ACC112 (cell line): ENCODE results near the gene COX5A.
"Not testable (repeated sequence)": the region's sequence is repeated elsewhere in the genome, so short reads cannot be mapped to it uniquely, and the experiment has no call there.

Source experiments
- H2AFZ ChIP-seq: fragments of 200-600 bp; sonication (generic); one replicate; pipeline ENCODE4 v1.6.0; 2017; ENCODE audit warnings: antibody characterized with exemption, low read length; ENCODE audit not compliant: unreplicated experiment
- H3K27ac ChIP-seq: fragments of 200-600 bp; sonication (generic); 2 replicates; pipeline ENCODE4 v1.5.1; 2014; ENCODE audit warnings: low read depth, mild to moderate bottlenecking, antibody characterized with exemption, low read length, moderate library complexity
- H3K27me3 ChIP-seq: fragments of 200-600 bp; sonication (generic); 2 replicates; pipeline ENCODE4 v1.6.1; 2014; ENCODE audit warnings: mild to moderate bottlenecking, antibody characterized with exemption, low read length, moderate library complexity, mixed read lengths; ENCODE audit not compliant: insufficient read depth
- H3K36me3 ChIP-seq: fragments of 200-600 bp; sonication (generic); 2 replicates; pipeline ENCODE4 v1.6.1; 2016; ENCODE audit warnings: mild to moderate bottlenecking, antibody characterized with exemption, low read length, moderate library complexity, mixed read lengths; ENCODE audit not compliant: insufficient read depth
- H3K4me1 ChIP-seq: fragments of 200-600 bp; sonication (generic); one replicate; pipeline ENCODE4 v1.6.1; 2016; ENCODE audit warnings: low read length, mixed read lengths; ENCODE audit not compliant: insufficient read depth, unreplicated experiment, control insufficient read depth
- H3K4me3 ChIP-seq: fragments of 200-600 bp; sonication (generic); 2 replicates; pipeline ENCODE4 v1.5.1; 2014; ENCODE audit warnings: mild to moderate bottlenecking, low read depth, low read length
- H3K79me2 ChIP-seq: fragments of 200-600 bp; sonication (generic); one replicate; pipeline ENCODE4 v1.6.0; 2016; ENCODE audit warnings: low read length; ENCODE audit not compliant: control insufficient read depth, unreplicated experiment, insufficient read depth

The COX5A gene

GRCh38 chr15:74920456-74920855 lies 17.4 kb downstream of the COX5A start:
- Histone ChIP-seq H3K4me1 (no peaks in the 10 kb centered on the region), H3K79me2 (no peaks in the 10 kb centered on the region), H3K27me3 (no peaks in the 10 kb centered on the region), H3K4me3 (no peak overlapping the region), H2AFZ (no peak overlapping the region), H3K36me3 (peaks cover 21% of the 10 kb centered on the region), H3K27ac (no peak overlapping the region)

DNA sequence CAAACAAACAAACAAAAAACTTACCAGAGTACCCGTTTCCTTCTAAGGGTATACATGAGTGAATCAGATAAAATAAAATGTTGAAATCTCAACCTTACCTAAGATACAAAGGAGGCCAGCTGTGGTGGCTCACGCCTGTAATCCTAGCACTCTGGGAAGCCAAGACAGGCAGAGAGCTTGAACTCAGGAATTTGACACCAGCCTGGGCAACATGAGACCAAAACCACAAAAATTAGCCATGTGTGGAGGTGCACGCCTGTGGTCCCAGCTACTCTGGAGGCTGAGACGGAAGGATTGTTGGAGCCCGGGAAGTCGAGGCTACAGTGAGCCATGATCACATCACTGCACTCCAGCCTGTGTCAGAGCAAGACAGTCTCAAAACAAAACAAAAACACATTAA lies 20.2 kb downstream of the COX5A start:
- H2AFZ ChIP-seq: no peak overlapping the region
- no peaks in the 10 kb centered on the region for H3K27me3 ChIP-seq
- H3K4me3 ChIP-seq: no peak overlapping the region
- H3K4me1 ChIP-seq: no peaks in the 10 kb centered on the region
- no peaks in the 10 kb centered on the region for H3K79me2 ChIP-seq
- no peak overlapping the region for H3K27ac ChIP-seq
- H3K36me3 ChIP-seq: peaks cover 15% of the 10 kb centered on the region

- H3K36me3 ChIP-seq, H3K27ac ChIP-seq, H3K79me2 ChIP-seq, H3K4me1 ChIP-seq, H3K27me3 ChIP-seq, H3K4me3 ChIP-seq, H2AFZ ChIP-seq: not testable (repeated sequence)
Observed at GRCh38 chr15:74913799-74914198, 24.1 kb downstream of the COX5A start.

GRCh38 chr15:74913041-74913440 lies 24.8 kb downstream of the COX5A start:
- Histone ChIP-seq H3K27me3 (no peaks in the 10 kb centered on the region), H3K4me1 (no peaks in the 10 kb centered on the region), H2AFZ (no peak overlapping the region), H3K4me3 (no peak overlapping the region), H3K36me3 (peaks cover 5% of the 10 kb centered on the region; the same call in 1 of the 2 replicates), H3K79me2 (no peaks in the 10 kb centered on the region), H3K27ac (no peak overlapping the region)

DNA sequence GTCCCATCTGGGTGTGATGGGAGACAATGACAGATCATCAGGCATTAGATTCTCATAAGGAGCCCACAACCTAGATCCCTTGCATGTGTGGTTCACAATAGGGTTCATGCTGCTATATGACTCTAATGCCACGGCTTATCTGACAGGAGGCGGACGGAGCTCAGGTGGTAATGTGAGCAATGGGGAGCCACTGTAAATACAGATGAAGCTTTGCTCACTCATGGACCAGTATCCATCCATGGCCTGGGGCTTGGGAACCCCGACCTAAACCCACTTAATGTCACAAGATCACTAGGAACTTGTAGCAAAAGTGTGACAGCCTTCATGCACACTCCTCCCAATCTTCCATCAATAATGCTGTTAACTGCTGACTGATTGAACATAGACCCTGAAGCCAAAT lies 29.2 kb downstream of the COX5A start:
- no peak overlapping the region for H3K4me3 ChIP-seq
- H2AFZ ChIP-seq: no peak overlapping the region
- peaks cover 14% of the 10 kb centered on the region; the same call in 1 of the 2 replicates for H3K36me3 ChIP-seq
- peaks cover 21% of the 10 kb centered on the region for H3K79me2 ChIP-seq
- no peaks in the 10 kb centered on the region for H3K27me3 ChIP-seq
- H3K27ac ChIP-seq: no peak overlapping the region
- H3K4me1 ChIP-seq: peaks cover 15% of the 10 kb centered on the region

GRCh38 chr15:74907163-74907870 lies 30.6 kb downstream of the COX5A start:
- Histone ChIP-seq H3K27me3 (no peaks in the 10 kb centered on the region), H3K4me3 (peak overlapping the region; percentile 77), H3K79me2 (peaks cover 25% of the 10 kb centered on the region), H3K27ac (peak overlapping the region; percentile 7; the same call in 1 of the 2 replicates), H3K4me1 (peaks cover 15% of the 10 kb centered on the region), H2AFZ (peak overlapping the region; percentile 74), H3K36me3 (peaks cover 16% of the 10 kb centered on the region; the same call in 1 of the 2 replicates)

GRCh38 chr15:74906450-74907162 lies 31.3 kb downstream of the COX5A start, which contains the start of gene FAM219B:
FAM219B (minus strand) TSS chr15:74906851; CDS start chr15:74906800, 51 bp downstream.
- no peaks in the 10 kb centered on the region for H3K27me3 ChIP-seq
- peaks cover 15% of the 10 kb centered on the region; the same call in 1 of the 2 replicates for H3K36me3 ChIP-seq
- H3K4me3 ChIP-seq: peak within 1 kb of the TSS; percentile 77
- peak within 1 kb of the TSS; percentile 74 for H2AFZ ChIP-seq
- peak within 1 kb of the TSS; percentile 56 for H3K27ac ChIP-seq
- peaks cover 25% of the 10 kb centered on the region for H3K79me2 ChIP-seq
- peaks cover 15% of the 10 kb centered on the region for H3K4me1 ChIP-seq

DNA sequence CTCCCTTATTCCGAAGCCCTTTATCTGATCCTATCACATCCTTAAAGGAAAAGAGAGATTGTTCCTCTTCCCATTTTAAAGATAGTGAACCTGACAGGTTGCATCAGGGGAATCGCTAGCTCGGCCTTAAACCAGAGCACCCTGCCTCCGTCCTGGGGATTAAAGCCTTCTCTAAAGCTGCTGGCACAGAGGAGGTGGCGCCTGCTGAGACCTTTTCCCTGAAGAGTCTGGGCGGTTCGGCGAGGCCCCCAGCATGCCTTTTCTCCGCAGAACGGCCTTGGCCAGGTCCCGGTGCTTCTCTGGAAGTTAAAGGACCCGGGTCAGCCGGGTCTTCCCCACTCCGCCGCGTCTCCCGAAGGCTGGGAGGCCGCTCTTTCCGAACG lies 31.8 kb downstream of the COX5A start:
- Histone ChIP-seq H3K36me3 (peaks cover 14% of the 10 kb centered on the region; the same call in 1 of the 2 replicates), H3K4me3 (peak overlapping the region; percentile 77), H3K27ac (peak overlapping the region; percentile 56), H3K27me3 (no peaks in the 10 kb centered on the region), H2AFZ (peak overlapping the region; percentile 74), H3K79me2 (peaks cover 25% of the 10 kb centered on the region), H3K4me1 (peaks cover 15% of the 10 kb centered on the region)

- H3K27me3 ChIP-seq: no peaks in the 10 kb centered on the region
- no peak overlapping the region for H2AFZ ChIP-seq
- peaks cover 25% of the 10 kb centered on the region for H3K79me2 ChIP-seq
- peaks cover 15% of the 10 kb centered on the region for H3K4me1 ChIP-seq
- peak overlapping the region; percentile 77 for H3K4me3 ChIP-seq
- no peak overlapping the region for H3K27ac ChIP-seq
- peaks cover 26% of the 10 kb centered on the region; the same call in 1 of the 2 replicates for H3K36me3 ChIP-seq
Observed at GRCh38 chr15:74904190-74904805, 33.6 kb downstream of the COX5A start.

- Histone ChIP-seq H3K27me3 (no peaks in the 10 kb centered on the region), H3K79me2 (peaks cover 25% of the 10 kb centered on the region), H3K4me3 (no peak overlapping the region), H3K4me1 (peaks cover 15% of the 10 kb centered on the region), H2AFZ (no peak overlapping the region), H3K27ac (no peak overlapping the region), H3K36me3 (peaks cover 26% of the 10 kb centered on the region; the same call in 1 of the 2 replicates)
Observed at GRCh38 chr15:74903676-74904075, 34.2 kb downstream of the COX5A start.
